ENCODE measurements around the gene PRKAB2.
"Not testable (repeated sequence)": the region's sequence is repeated elsewhere in the genome, so short reads cannot be mapped to it uniquely, and the experiment has no call there.

PRKAB2 gene

DNA sequence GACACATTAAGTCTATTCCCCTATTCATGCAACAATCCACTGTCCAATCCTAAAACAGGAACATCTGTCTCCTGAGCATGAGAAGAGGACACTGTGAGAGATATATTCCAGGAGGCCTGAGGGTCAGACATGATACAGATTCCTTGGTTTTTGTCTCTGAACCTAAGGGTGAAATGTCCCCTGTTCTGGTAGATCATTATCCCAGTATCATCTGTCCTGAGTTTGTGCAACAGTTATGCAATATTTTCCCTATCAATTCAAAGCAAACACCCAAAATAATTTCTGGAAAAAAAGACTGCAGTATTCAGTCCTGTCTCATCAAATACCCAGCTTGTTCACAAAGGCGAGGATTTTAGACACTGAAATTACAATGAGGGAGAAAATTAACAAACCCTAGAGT, 61.4 kb downstream of the PRKAB2 start:
- no peak for DNase-seq (ENCODE audit: low spot score)

DNA sequence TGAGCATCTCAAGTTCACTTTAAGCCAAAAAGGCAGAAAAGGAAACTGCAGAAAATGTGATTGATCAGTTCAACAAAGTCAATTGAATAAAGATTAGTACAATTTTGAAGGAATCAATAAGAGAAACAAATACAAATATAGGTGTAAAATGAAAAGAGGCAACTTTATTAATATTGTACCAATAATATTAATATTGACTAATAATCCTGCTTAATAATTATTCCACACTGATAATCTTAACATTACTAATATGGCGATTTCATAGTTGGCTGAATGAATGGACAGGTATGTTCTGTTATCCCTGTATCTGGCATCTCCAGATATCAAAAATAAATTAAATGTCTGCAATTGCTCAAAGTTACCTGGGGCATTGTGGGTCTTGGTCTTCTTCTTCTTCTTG, 61.8 kb downstream of the PRKAB2 start:
- DNase-seq (ENCODE audit: low spot score) = no peak

DNA sequence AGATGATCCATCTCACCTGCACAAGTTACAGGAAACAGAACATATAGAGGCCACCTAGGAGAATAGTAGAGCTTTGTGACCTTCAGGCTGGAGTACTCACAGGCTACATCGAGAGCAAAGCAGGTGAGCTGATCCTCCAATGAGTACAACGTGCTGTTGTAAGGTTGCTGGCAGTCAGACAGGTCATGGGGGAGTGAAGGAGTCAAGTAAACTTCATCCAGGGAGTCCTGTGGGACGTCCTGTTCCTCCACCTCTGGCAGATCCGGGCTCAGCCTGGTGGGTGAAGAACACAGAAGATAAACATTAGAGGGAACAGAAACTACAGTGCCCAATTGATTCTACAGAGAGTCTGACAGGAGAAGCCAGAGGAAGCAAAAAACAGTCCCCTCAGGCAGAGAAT, 62.5 kb downstream of the PRKAB2 start:
- no peak for DNase-seq (ENCODE audit: low spot score)

DNA sequence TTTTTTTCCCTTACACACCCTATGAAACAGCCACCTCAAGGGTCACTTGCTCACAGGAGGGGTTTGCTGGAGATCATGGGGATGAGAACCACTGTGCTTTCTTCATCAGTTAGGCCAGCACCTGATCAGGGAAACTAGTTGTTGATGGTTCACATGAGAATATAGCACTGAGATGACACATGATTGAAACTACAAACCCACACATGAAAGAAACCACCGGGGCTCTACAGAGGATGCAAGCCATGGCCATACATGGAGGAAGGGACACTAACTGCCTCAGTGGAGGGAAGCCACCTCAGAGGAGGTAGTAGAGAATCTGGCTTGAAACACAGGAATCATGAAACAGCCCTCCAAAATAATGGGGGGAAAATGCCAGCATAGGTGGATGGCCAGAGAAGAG, 63.2 kb downstream of the PRKAB2 start:
- DNase-seq (ENCODE audit: low spot score) = no peak

- DNase-seq (ENCODE audit: low spot score) = not testable (repeated sequence)
These were observed 65.8 kb downstream of the PRKAB2 start for GRCh38 chr1:147106407-147106881.

- DNase-seq (ENCODE audit: low spot score) = no peak
These were observed 66.4 kb downstream of the PRKAB2 start for GRCh38 chr1:147105909-147106308.

Measured in SK-N-DZ (cell line).